Measurements from ENCODE around the gene CRHR1. TPM values are rescaled to one million over a fixed set of nuclear protein-coding genes. Genes with fewer than 3 reads are reported as not detected.

The CRHR1 gene
- total and polyA plus RNA-seq, 4 donors = not detected

DNA sequence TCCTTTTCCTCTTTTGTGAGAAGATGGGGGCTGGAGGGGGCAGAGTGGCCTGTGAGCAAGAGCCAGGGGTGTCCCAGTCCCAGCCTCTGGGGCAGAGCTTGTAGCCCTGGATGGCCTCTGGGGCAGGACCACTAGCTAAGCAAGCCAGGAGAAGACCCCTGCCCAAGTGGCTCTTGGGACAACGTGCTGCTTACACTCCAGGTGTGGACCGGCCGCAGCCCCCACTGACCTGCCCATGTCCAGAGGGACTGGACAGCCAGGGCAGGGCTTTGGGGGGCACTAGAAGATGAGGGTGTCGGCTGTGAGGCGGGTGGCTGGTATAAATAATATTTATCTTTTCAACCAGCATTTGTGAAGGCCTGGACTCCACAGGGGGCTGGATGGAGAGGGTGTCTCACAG lies 51.4 kb downstream of the CRHR1 start:
- H3K4me3 ChIP-seq = no peak overlapping the region
- no peaks in the 10 kb centered on the region for H3K4me1 ChIP-seq (ENCODE audit: control insufficient read depth in 5 of 5, insufficient read depth in 5 of 5, low read length in 5 of 5)
- TF ChIP-seq, protein P1, sequence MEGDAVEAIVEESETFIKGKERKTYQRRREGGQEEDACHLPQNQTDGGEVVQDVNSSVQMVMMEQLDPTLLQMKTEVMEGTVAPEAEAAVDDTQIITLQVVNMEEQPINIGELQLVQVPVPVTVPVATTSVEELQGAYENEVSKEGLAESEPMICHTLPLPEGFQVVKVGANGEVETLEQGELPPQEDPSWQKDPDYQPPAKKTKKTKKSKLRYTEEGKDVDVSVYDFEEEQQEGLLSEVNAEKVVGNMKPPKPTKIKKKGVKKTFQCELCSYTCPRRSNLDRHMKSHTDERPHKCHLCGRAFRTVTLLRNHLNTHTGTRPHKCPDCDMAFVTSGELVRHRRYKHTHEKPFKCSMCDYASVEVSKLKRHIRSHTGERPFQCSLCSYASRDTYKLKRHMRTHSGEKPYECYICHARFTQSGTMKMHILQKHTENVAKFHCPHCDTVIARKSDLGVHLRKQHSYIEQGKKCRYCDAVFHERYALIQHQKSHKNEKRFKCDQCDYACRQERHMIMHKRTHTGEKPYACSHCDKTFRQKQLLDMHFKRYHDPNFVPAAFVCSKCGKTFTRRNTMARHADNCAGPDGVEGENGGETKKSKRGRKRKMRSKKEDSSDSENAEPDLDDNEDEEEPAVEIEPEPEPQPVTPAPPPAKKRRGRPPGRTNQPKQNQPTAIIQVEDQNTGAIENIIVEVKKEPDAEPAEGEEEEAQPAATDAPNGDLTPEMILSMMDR (IDR thresholded peaks at IDR 0.05; ENCODE audit: control extremely low read depth, extremely low read depth) = no peak
- H3K36me3 ChIP-seq (ENCODE audit: control insufficient read depth in 4 of 4, insufficient read depth in 4 of 4, low read length in 4 of 4) = no peaks in the 10 kb centered on the region
- H3K9ac ChIP-seq (ENCODE audit: insufficient read depth in 1 of 2, low read length in 2 of 2) = no peak overlapping the region
- no peak for ATAC-seq (ENCODE audit: insufficient read depth, low FRiP score)
- 80 to 90% methylated on average over 5 of the region's 5 CpGs for WGBS, 2 donors
- no peaks in the 10 kb centered on the region for H3K27me3 ChIP-seq (ENCODE audit: control insufficient read depth in 3 of 3, insufficient read depth in 3 of 3, low read length in 2 of 3)
- H3K27ac ChIP-seq (ENCODE audit: low read depth in 1 of 2, low read length in 1 of 2) = no peak overlapping the region
- no peak for DNase-seq
- H3K9me3 ChIP-seq (ENCODE audit: control insufficient read depth in 4 of 4, insufficient read depth in 3 of 4, low read length in 3 of 4) = no peaks in the 10 kb centered on the region

DNA sequence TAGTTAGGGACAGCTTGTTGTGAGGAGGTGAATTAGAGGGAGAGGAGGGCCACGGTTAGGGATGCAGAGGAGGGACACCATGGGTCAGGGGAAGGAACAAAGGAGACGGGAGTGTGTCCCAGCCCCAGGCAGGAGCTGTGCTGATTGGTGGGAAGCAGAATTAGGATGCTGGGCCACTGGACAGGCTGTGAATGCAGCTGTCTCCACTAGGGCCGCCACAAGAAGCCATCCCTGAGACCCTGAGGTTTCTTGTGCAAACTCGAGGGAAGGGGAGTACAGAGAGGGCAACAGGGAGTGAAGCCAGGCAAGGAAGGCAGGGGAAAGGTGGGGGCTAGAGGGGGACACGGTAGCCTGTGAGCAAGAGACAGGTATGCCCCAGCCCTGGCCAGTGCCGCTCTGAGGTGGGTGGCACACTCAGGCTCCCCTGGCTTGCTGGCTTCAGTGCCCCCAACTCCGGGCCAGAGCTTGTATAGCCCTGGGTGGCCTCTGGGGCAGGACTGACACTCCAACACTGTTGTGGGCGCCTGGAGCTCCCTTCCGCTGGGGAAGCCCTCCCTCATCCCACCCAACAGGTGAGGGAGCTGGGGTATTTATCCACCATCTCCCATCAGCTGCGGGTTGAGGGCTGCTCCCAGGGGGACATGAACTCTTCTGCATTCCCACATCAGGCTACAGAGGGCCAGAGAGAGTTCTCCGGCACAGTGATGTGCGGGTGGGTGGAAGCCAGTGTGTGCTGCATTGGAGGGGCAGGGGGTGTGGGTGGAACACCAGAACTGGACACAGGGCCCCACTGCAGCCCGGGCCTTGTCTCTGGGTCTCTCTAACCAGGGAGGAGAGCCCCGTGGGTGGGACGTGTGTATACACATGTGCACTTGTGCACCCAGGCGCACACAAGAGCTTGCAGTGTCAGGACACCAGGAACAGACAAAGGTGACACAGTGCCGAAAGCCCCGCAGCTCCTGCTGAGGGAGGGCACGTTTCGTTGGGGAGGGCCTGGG lies 52.2 kb downstream of the CRHR1 start:
- no peak overlapping the region for H3K4me3 ChIP-seq
- 70 to 78% methylated on average over 20 of the region's 20 CpGs for WGBS, 2 donors
- TF ChIP-seq, protein P1 (IDR thresholded peaks at IDR 0.05; ENCODE audit: control extremely low read depth, extremely low read depth) = no peak
- H3K9ac ChIP-seq (ENCODE audit: insufficient read depth in 1 of 2, low read length in 2 of 2) = no peak overlapping the region
- ATAC-seq (ENCODE audit: insufficient read depth, low FRiP score) = no peak
- no peaks in the 10 kb centered on the region for H3K27me3 ChIP-seq (ENCODE audit: control insufficient read depth in 3 of 3, insufficient read depth in 3 of 3, low read length in 2 of 3)
- no peak overlapping the region for H3K27ac ChIP-seq (ENCODE audit: low read depth in 1 of 2, low read length in 1 of 2)
- no peaks in the 10 kb centered on the region for H3K9me3 ChIP-seq (ENCODE audit: control insufficient read depth in 4 of 4, insufficient read depth in 3 of 4, low read length in 3 of 4)
- no peaks in the 10 kb centered on the region for H3K36me3 ChIP-seq (ENCODE audit: control insufficient read depth in 4 of 4, insufficient read depth in 4 of 4, low read length in 4 of 4)
- DNase-seq = no peak
- no peaks in the 10 kb centered on the region for H3K4me1 ChIP-seq (ENCODE audit: control insufficient read depth in 5 of 5, insufficient read depth in 5 of 5, low read length in 5 of 5)

DNA sequence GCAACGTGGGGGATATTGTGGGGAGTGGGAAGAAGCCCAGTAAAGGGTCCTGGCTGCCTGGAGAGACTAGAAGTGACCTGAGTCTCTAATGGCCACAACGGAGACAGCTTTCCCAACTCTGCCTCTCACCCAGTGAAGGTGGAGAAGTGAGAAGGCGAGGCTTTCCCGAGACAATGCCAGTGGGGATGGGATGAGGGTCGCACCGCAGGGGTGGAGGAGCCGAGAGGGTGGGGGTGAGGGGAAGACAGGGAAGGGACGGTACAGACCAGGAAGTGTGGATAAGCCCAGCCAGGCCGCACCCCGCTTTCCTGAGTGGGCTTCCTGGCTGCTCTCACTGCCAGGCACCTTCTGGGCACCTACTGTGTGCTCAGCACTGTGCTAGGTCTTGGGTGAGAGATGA lies 53.1 kb downstream of the CRHR1 start:
- Histone ChIP-seq H3K4me1 (ENCODE audit: control insufficient read depth in 5 of 5, insufficient read depth in 5 of 5, low read length in 5 of 5) (no peaks in the 10 kb centered on the region), H3K27ac (ENCODE audit: low read depth in 1 of 2, low read length in 1 of 2) (no peak overlapping the region), H3K27me3 (ENCODE audit: control insufficient read depth in 3 of 3, insufficient read depth in 3 of 3, low read length in 2 of 3) (no peaks in the 10 kb centered on the region), H3K36me3 (ENCODE audit: control insufficient read depth in 4 of 4, insufficient read depth in 4 of 4, low read length in 4 of 4) (no peaks in the 10 kb centered on the region), H3K9ac (ENCODE audit: insufficient read depth in 1 of 2, low read length in 2 of 2) (no peak overlapping the region), H3K9me3 (ENCODE audit: control insufficient read depth in 4 of 4, insufficient read depth in 3 of 4, low read length in 3 of 4) (no peaks in the 10 kb centered on the region), H3K4me3 (no peak overlapping the region)
- no peak for DNase-seq
- 54 to 69% methylated on average over 10 of the region's 10 CpGs for WGBS, 2 donors
- TF ChIP-seq, protein P1 (IDR thresholded peaks at IDR 0.05; ENCODE audit: control extremely low read depth, extremely low read depth) = no peak
- no peak for ATAC-seq (ENCODE audit: insufficient read depth, low FRiP score)

All from lung (tissue), 12 donors.